Caco-2 (cell line): ENCODE data around the gene GJC3. TPM values are rescaled to one million over a fixed set of nuclear protein-coding genes. Genes with fewer than 3 reads are reported as not detected.
A peak's percentile ranks its signal among the peaks of the same experiment; 100 is the strongest.

Experiments used
- BruUV-seq: library from RNA; stranded (reverse); fragments of 400-500 nt; replicated peaks from 2 replicates; lab custom pipeline; 2021; lab: Mats Ljungman, UMichigan
- CTCF ChIA-PET: fragments of 300-600 bp; sonication (Branson Sonifier 250); formaldehyde crosslinking; loops from one replicate; lab custom pipeline; 2022; ENCODE audit warnings: antibody characterized with exemption; lab: Charles Lee
- POLR2A ChIA-PET: fragments of 300-600 bp; sonication (Branson Sonifier 250); formaldehyde crosslinking; loops from one replicate; lab custom pipeline; 2022; ENCODE audit warnings: antibody characterized with exemption; lab: Charles Lee
- DNase-seq, 2 experiments: peaks; one replicate each; pipeline versions ENCODE4 v3.0.0 to v3.0.0-alpha.2; 2020 to 2022
- H3K27me3 ChIP-seq: replicated peaks from 2 replicates; pipeline ENCODE4 v1.6.0; 2011; ENCODE audit warnings: low read length; ENCODE audit not compliant: control insufficient read depth, insufficient read depth
- H3K36me3 ChIP-seq: 2 replicates; pipeline ENCODE4 v1.5.1; 2011; ENCODE audit warnings: low read length; ENCODE audit not compliant: control insufficient read depth, insufficient read depth
- H3K4me1 ChIP-seq: fragments of 250-450 bp; sonication (Bioruptor Pico); 2 replicates; pipeline ENCODE4 v1.5.1; 2020; ENCODE audit warnings: mild to moderate bottlenecking
- H3K4me3 ChIP-seq: 2 replicates; pipeline ENCODE4 v1.5.1; 2011; ENCODE audit warnings: low read depth, mild to moderate bottlenecking, control low read depth, low read length
- H3K9me3 ChIP-seq: fragments of 250-450 bp; sonication (Bioruptor Pico); 2 replicates; pipeline ENCODE4 v1.5.1; 2020; ENCODE audit warnings: mild to moderate bottlenecking, moderate library complexity
- H3K27ac Mint-ChIP-seq: one replicate; pipeline ENCODE4 v1.8.0; 2022; ENCODE audit warnings: mixed read lengths; ENCODE audit not compliant: unreplicated experiment
- H3K27me3 Mint-ChIP-seq: one replicate; pipeline ENCODE4 v1.8.0; 2022; ENCODE audit warnings: mixed read lengths; ENCODE audit not compliant: insufficient read depth, unreplicated experiment
- H3K36me3 Mint-ChIP-seq: one replicate; pipeline ENCODE4 v1.8.0; 2022; ENCODE audit warnings: mild to moderate bottlenecking, mixed read lengths; ENCODE audit not compliant: insufficient read depth, unreplicated experiment
- H3K4me1 Mint-ChIP-seq: one replicate; pipeline ENCODE4 v1.8.0; 2022; ENCODE audit warnings: low read depth, mixed read lengths; ENCODE audit not compliant: unreplicated experiment
- H3K4me3 Mint-ChIP-seq: one replicate; pipeline ENCODE4 v1.8.0; 2022; ENCODE audit warnings: mild to moderate bottlenecking, moderate library complexity, mixed read lengths; ENCODE audit not compliant: unreplicated experiment
- H3K9me3 Mint-ChIP-seq: one replicate; pipeline ENCODE4 v1.8.0; 2022; ENCODE audit warnings: mixed read lengths; ENCODE audit not compliant: unreplicated experiment
- CTCF ChIP-seq, 2 experiments: fragments of 200-600 bp in 1 of 2; IDR thresholded peaks; 1 replicate in 1 of 2; 2 replicates in 1 of 2; pipeline versions ENCODE4 v1.5.1 to v1.8.0; 2011 to 2022; ENCODE audit warnings: antibody characterized with exemption in 1 of 2, control low read depth in 1 of 2, inconsistent platforms in 1 of 2, low read depth in 1 of 2, low read length in 1 of 2, mild to moderate bottlenecking in 1 of 2, moderate library complexity in 1 of 2; ENCODE audit not compliant: insufficient read depth in 1 of 2, severe bottlenecking in 1 of 2, unreplicated experiment in 1 of 2
- intact Hi-C: fragments of 100-400 bp; cut with micrococcal nuclease; formaldehyde crosslinking; loops from one replicate; pipeline ENCODE4 v1.10.0; 2022; ENCODE audit not compliant: unreplicated experiment
- total RNA-seq: library from RNA; stranded (reverse); gene quantifications from 2 replicates; pipeline ENCODE4 v1.2.3, GENCODE V29; 2022

Gene GJC3
- total RNA-seq, 1 experiment from 2014 or later: 0.27 TPM

- ChIA-PET CTCF (no interaction called here), POLR2A (no interaction called here)
- Histone ChIP-seq H3K4me1 (no peaks in the 10 kb centered on the region), H3K9me3 (no peaks in the 10 kb centered on the region), H3K4me3 (no peak overlapping the region), H3K36me3 (no peaks in the 10 kb centered on the region; the same call in 1 of the 2 replicates), H3K27me3 (no peaks in the 10 kb centered on the region)
- Mint-ChIP-seq H3K27me3 (no peaks in the 10 kb centered on the region), H3K27ac (no peak overlapping the region), H3K36me3 (peaks cover 42% of the 10 kb centered on the region), H3K4me3 (no peak overlapping the region), H3K9me3 (no peaks in the 10 kb centered on the region), H3K4me1 (no peaks in the 10 kb centered on the region)
- no peak for DNase-seq
- no TSS peak for BruUV-seq
- TF ChIP-seq CTCF (IDR thresholded peaks at IDR 0.05; ENCODE audit: insufficient read depth in 1 of 2, low read depth in 1 of 2, low read length in 1 of 2, severe bottlenecking in 1 of 2, unreplicated experiment in 1 of 2): no peak
- intact Hi-C loops: no loop called here
Measured at GRCh38 chr7:99901581-99901980, 27.8 kb downstream of the GJC3 start.

GRCh38 chr7:99899830-99900519 lies 29.4 kb downstream of the GJC3 start:
- H3K27me3 Mint-ChIP-seq: no peaks in the 10 kb centered on the region
- BruUV-seq: no TSS peak
- no peaks in the 10 kb centered on the region; the same call in 1 of the 2 replicates for H3K36me3 ChIP-seq
- H3K36me3 Mint-ChIP-seq: peaks cover 41% of the 10 kb centered on the region
- H3K4me3 Mint-ChIP-seq: no peak overlapping the region
- CTCF ChIA-PET: no interaction called here
- H3K4me1 Mint-ChIP-seq: no peaks in the 10 kb centered on the region
- POLR2A ChIA-PET: no interaction called here
- no peaks in the 10 kb centered on the region for H3K9me3 Mint-ChIP-seq
- H3K27me3 ChIP-seq: no peaks in the 10 kb centered on the region
- peaks cover 4% of the 10 kb centered on the region; the same call in 1 of the 2 replicates for H3K9me3 ChIP-seq
- H3K27ac Mint-ChIP-seq: no peak overlapping the region
- no peaks in the 10 kb centered on the region for H3K4me1 ChIP-seq
- no peak for TF ChIP-seq CTCF (IDR thresholded peaks at IDR 0.05; ENCODE audit: insufficient read depth in 1 of 2, low read depth in 1 of 2, low read length in 1 of 2, severe bottlenecking in 1 of 2, unreplicated experiment in 1 of 2)
- intact Hi-C loops: no loop called here
- no peak overlapping the region for H3K4me3 ChIP-seq
- DNase-seq: no peak

GRCh38 chr7:99898836-99899235 lies 30.6 kb downstream of the GJC3 start:
- ChIA-PET CTCF (no interaction called here), POLR2A (no interaction called here)
- peaks cover 7% of the 10 kb centered on the region; the same call in 1 of the 2 replicates for H3K9me3 ChIP-seq
- no peaks in the 10 kb centered on the region for H3K4me1 Mint-ChIP-seq
- no peaks in the 10 kb centered on the region; the same call in 1 of the 2 replicates for H3K36me3 ChIP-seq
- peaks cover 33% of the 10 kb centered on the region for H3K36me3 Mint-ChIP-seq
- H3K27me3 Mint-ChIP-seq: no peaks in the 10 kb centered on the region
- no TSS peak for BruUV-seq
- DNase-seq: peak; percentile 20 to 56
- H3K9me3 Mint-ChIP-seq: no peaks in the 10 kb centered on the region
- no peaks in the 10 kb centered on the region for H3K4me1 ChIP-seq
- H3K4me3 Mint-ChIP-seq: no peak overlapping the region
- no peak for TF ChIP-seq CTCF (IDR thresholded peaks at IDR 0.05; ENCODE audit: insufficient read depth in 1 of 2, low read depth in 1 of 2, low read length in 1 of 2, severe bottlenecking in 1 of 2, unreplicated experiment in 1 of 2)
- no peak overlapping the region for H3K4me3 ChIP-seq
- intact Hi-C loops: no loop called here
- no peak overlapping the region for H3K27ac Mint-ChIP-seq
- H3K27me3 ChIP-seq: no peaks in the 10 kb centered on the region
